ENCODE data around the gene SAXO2.
"Not testable (repeated sequence)": the region's sequence is repeated elsewhere in the genome, so short reads cannot be mapped to it uniquely, and the experiment has no call there.

GRCh38 chr15:82311321-82311720, 48.7 kb downstream of the SAXO2 start:
- not testable (repeated sequence) for TF ChIP-seq YY1 (IDR thresholded peaks at IDR 0.05; ENCODE audit: insufficient read depth, insufficient read length); ZNF274 (IDR thresholded peaks at IDR 0.05; ENCODE audit: low read depth, low read length)
